ENCODE measurements around the gene PAEP.

Gene PAEP

GRCh38 chr9:135606885-135607259 is 45.3 kb downstream of the PAEP start:
- Histone ChIP-seq H3K4me1 (ENCODE audit: control insufficient read depth in 5 of 5, insufficient read depth in 5 of 5, low read length in 5 of 5) (peaks cover 0 to 6% (median 0%) of the 10 kb centered on the region in 5 donors), H3K4me3 (ENCODE audit: low read depth in 1 of 5, low read length in 5 of 5) (no peak overlapping the region), H3K27ac (ENCODE audit: low read depth, low read length) (no peak overlapping the region), H3K27me3 (ENCODE audit: control insufficient read depth in 5 of 5, insufficient read depth in 4 of 5, low read length in 5 of 5) (peaks cover 6 to 23% (median 13%) of the 10 kb centered on the region in 5 donors), H3K36me3 (ENCODE audit: control insufficient read depth in 5 of 5, insufficient read depth in 5 of 5, low read length in 5 of 5) (no peaks in the 10 kb centered on the region), H3K9ac (ENCODE audit: low read length in 5 of 5) (no peak overlapping the region), H3K9me3 (ENCODE audit: control insufficient read depth in 5 of 5, low read length in 5 of 5) (no peaks in the 10 kb centered on the region)

- Histone ChIP-seq H3K4me1 (ENCODE audit: control insufficient read depth in 5 of 5, insufficient read depth in 5 of 5, low read length in 5 of 5) (peaks cover 0 to 6% (median 0%) of the 10 kb centered on the region in 5 donors), H3K9ac (ENCODE audit: low read length in 5 of 5) (no peak overlapping the region), H3K36me3 (ENCODE audit: control insufficient read depth in 5 of 5, insufficient read depth in 5 of 5, low read length in 5 of 5) (no peaks in the 10 kb centered on the region), H3K4me3 (ENCODE audit: low read depth in 1 of 5, low read length in 5 of 5) (no peak overlapping the region), H3K27me3 (ENCODE audit: control insufficient read depth in 5 of 5, insufficient read depth in 4 of 5, low read length in 5 of 5) (peaks cover 13 to 27% (median 21%) of the 10 kb centered on the region in 5 donors), H3K27ac (ENCODE audit: low read depth, low read length) (no peak overlapping the region), H3K9me3 (ENCODE audit: control insufficient read depth in 5 of 5, low read length in 5 of 5) (no peaks in the 10 kb centered on the region)
Observed at GRCh38 chr9:135607401-135608293, 46.1 kb downstream of the PAEP start.

- Histone ChIP-seq H3K9ac (ENCODE audit: low read length in 5 of 5) (no peak overlapping the region), H3K27ac (ENCODE audit: low read depth, low read length) (no peak overlapping the region), H3K27me3 (ENCODE audit: control insufficient read depth in 5 of 5, insufficient read depth in 4 of 5, low read length in 5 of 5) (peaks cover 13 to 28% (median 23%) of the 10 kb centered on the region in 5 donors), H3K4me3 (ENCODE audit: low read depth in 1 of 5, low read length in 5 of 5) (no peak overlapping the region), H3K4me1 (ENCODE audit: control insufficient read depth in 5 of 5, insufficient read depth in 5 of 5, low read length in 5 of 5) (peaks cover 0 to 6% (median 0%) of the 10 kb centered on the region in 5 donors), H3K9me3 (ENCODE audit: control insufficient read depth in 5 of 5, low read length in 5 of 5) (no peaks in the 10 kb centered on the region), H3K36me3 (ENCODE audit: control insufficient read depth in 5 of 5, insufficient read depth in 5 of 5, low read length in 5 of 5) (no peaks in the 10 kb centered on the region)
Observed at GRCh38 chr9:135608294-135608998, 46.9 kb downstream of the PAEP start.

- Histone ChIP-seq H3K4me1 (ENCODE audit: control insufficient read depth in 5 of 5, insufficient read depth in 5 of 5, low read length in 5 of 5) (peaks cover 0 to 6% (median 0%) of the 10 kb centered on the region in 5 donors), H3K9me3 (ENCODE audit: control insufficient read depth in 5 of 5, low read length in 5 of 5) (no peaks in the 10 kb centered on the region), H3K27me3 (ENCODE audit: control insufficient read depth in 5 of 5, insufficient read depth in 4 of 5, low read length in 5 of 5) (peaks cover 13 to 31% (median 25%) of the 10 kb centered on the region in 5 donors), H3K4me3 (ENCODE audit: low read depth in 1 of 5, low read length in 5 of 5) (no peak overlapping the region), H3K27ac (ENCODE audit: low read depth, low read length) (no peak overlapping the region), H3K9ac (ENCODE audit: low read length in 5 of 5) (no peak overlapping the region), H3K36me3 (ENCODE audit: control insufficient read depth in 5 of 5, insufficient read depth in 5 of 5, low read length in 5 of 5) (no peaks in the 10 kb centered on the region)
Observed at GRCh38 chr9:135608999-135609317, 47.4 kb downstream of the PAEP start.

GRCh38 chr9:135609366-135609955 is 47.9 kb downstream of the PAEP start:
- no peak overlapping the region for H3K27ac ChIP-seq (ENCODE audit: low read depth, low read length)
- H3K9ac ChIP-seq (ENCODE audit: low read length in 5 of 5): no peak overlapping the region
- H3K27me3 ChIP-seq (ENCODE audit: control insufficient read depth in 5 of 5, insufficient read depth in 4 of 5, low read length in 5 of 5): peaks cover 13 to 29% (median 27%) of the 10 kb centered on the region in 5 donors
- H3K4me1 ChIP-seq (ENCODE audit: control insufficient read depth in 5 of 5, insufficient read depth in 5 of 5, low read length in 5 of 5): peaks cover 0 to 5% (median 0%) of the 10 kb centered on the region in 5 donors
- H3K9me3 ChIP-seq (ENCODE audit: control insufficient read depth in 5 of 5, low read length in 5 of 5): no peaks in the 10 kb centered on the region
- no peaks in the 10 kb centered on the region for H3K36me3 ChIP-seq (ENCODE audit: control insufficient read depth in 5 of 5, insufficient read depth in 5 of 5, low read length in 5 of 5)
- no peak overlapping the region for H3K4me3 ChIP-seq (ENCODE audit: low read depth in 1 of 5, low read length in 5 of 5)

GRCh38 chr9:135610290-135611141 is 49.0 kb downstream of the PAEP start:
- Histone ChIP-seq H3K36me3 (ENCODE audit: control insufficient read depth in 5 of 5, insufficient read depth in 5 of 5, low read length in 5 of 5) (no peaks in the 10 kb centered on the region), H3K27me3 (ENCODE audit: control insufficient read depth in 5 of 5, insufficient read depth in 4 of 5, low read length in 5 of 5) (peaks cover 17 to 35% (median 26%) of the 10 kb centered on the region in 5 donors), H3K4me1 (ENCODE audit: control insufficient read depth in 5 of 5, insufficient read depth in 5 of 5, low read length in 5 of 5) (peaks cover 0 to 5% (median 0%) of the 10 kb centered on the region in 5 donors), H3K9ac (ENCODE audit: low read length in 5 of 5) (no peak overlapping the region), H3K27ac (ENCODE audit: low read depth, low read length) (no peak overlapping the region), H3K4me3 (ENCODE audit: low read depth in 1 of 5, low read length in 5 of 5) (no peak overlapping the region), H3K9me3 (ENCODE audit: control insufficient read depth in 5 of 5, low read length in 5 of 5) (no peaks in the 10 kb centered on the region)

GRCh38 chr9:135611142-135611874 is 49.8 kb downstream of the PAEP start:
- Histone ChIP-seq H3K4me1 (ENCODE audit: control insufficient read depth in 5 of 5, insufficient read depth in 5 of 5, low read length in 5 of 5) (peaks cover 0 to 5% (median 0%) of the 10 kb centered on the region in 5 donors), H3K27me3 (ENCODE audit: control insufficient read depth in 5 of 5, insufficient read depth in 4 of 5, low read length in 5 of 5) (peaks cover 23 to 35% (median 29%) of the 10 kb centered on the region in 5 donors), H3K4me3 (ENCODE audit: low read depth in 1 of 5, low read length in 5 of 5) (no peak overlapping the region)

GRCh38 chr9:135611875-135612209 is 50.3 kb downstream of the PAEP start:
- no peak overlapping the region for H3K4me3 ChIP-seq (ENCODE audit: low read depth in 1 of 5, low read length in 5 of 5)
- no peaks in the 10 kb centered on the region for H3K36me3 ChIP-seq (ENCODE audit: control insufficient read depth in 5 of 5, insufficient read depth in 5 of 5, low read length in 5 of 5)
- H3K27me3 ChIP-seq (ENCODE audit: control insufficient read depth in 5 of 5, insufficient read depth in 4 of 5, low read length in 5 of 5): peaks cover 26 to 39% (median 32%) of the 10 kb centered on the region in 5 donors
- H3K9ac ChIP-seq (ENCODE audit: low read length in 5 of 5): no peak overlapping the region
- peaks cover 0 to 4% (median 0%) of the 10 kb centered on the region in 5 donors for H3K4me1 ChIP-seq (ENCODE audit: control insufficient read depth in 5 of 5, insufficient read depth in 5 of 5, low read length in 5 of 5)
- H3K9me3 ChIP-seq (ENCODE audit: control insufficient read depth in 5 of 5, low read length in 5 of 5): no peaks in the 10 kb centered on the region
- H3K27ac ChIP-seq (ENCODE audit: low read depth, low read length): no peak overlapping the region

More at GRCh38 chr9:135611142-135611874, 49.8 kb downstream of the PAEP start:
- Histone ChIP-seq H3K27ac (ENCODE audit: low read depth, low read length) (no peak overlapping the region), H3K9me3 (ENCODE audit: control insufficient read depth in 5 of 5, low read length in 5 of 5) (no peaks in the 10 kb centered on the region), H3K36me3 (ENCODE audit: control insufficient read depth in 5 of 5, insufficient read depth in 5 of 5, low read length in 5 of 5) (no peaks in the 10 kb centered on the region), H3K9ac (ENCODE audit: low read length in 5 of 5) (no peak overlapping the region)

- peaks cover 0 to 2% (median 0%) of the 10 kb centered on the region in 5 donors for H3K4me1 ChIP-seq (ENCODE audit: control insufficient read depth in 5 of 5, insufficient read depth in 5 of 5, low read length in 5 of 5)
- H3K36me3 ChIP-seq (ENCODE audit: control insufficient read depth in 5 of 5, insufficient read depth in 5 of 5, low read length in 5 of 5): no peaks in the 10 kb centered on the region
- H3K9ac ChIP-seq (ENCODE audit: low read length in 5 of 5): no peak overlapping the region
- H3K27me3 ChIP-seq (ENCODE audit: control insufficient read depth in 5 of 5, insufficient read depth in 4 of 5, low read length in 5 of 5): peaks cover 26 to 42% (median 32%) of the 10 kb centered on the region in 5 donors
- H3K9me3 ChIP-seq (ENCODE audit: control insufficient read depth in 5 of 5, low read length in 5 of 5): no peaks in the 10 kb centered on the region
- H3K27ac ChIP-seq (ENCODE audit: low read depth, low read length): no peak overlapping the region
- no peak overlapping the region for H3K4me3 ChIP-seq (ENCODE audit: low read depth in 1 of 5, low read length in 5 of 5)
Observed at GRCh38 chr9:135612437-135612836, 50.9 kb downstream of the PAEP start.
